ENCODE data around the gene LHCGR. TPM values are rescaled to one million over a fixed set of nuclear protein-coding genes. Genes with fewer than 3 reads are reported as not detected.

LHCGR gene
- total and polyA plus RNA-seq, 2 of the 4 experiments (the other 2 are of a cell fraction): 0.10 to 0.18 TPM

DNA sequence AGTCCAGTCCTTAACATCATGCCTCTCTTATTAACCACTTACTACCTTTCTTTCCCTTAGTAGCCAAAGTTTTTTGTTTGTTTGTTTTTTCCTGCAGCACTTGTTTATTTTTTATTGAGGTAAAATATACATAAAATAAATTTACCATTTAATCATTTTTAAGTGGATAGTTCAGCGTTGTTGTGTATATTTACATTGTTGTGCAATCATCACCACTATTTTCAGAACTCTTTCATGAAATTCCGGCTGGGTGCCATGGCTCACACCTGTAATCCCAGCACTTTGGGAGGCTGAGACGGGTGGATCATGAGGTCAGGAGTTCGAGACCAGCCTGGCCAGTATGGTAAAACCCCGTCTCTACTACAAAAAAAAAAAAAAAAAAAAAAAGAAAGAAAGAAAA lies 38.1 kb upstream of the LHCGR start:
- peaks cover 2% of the 10 kb centered on the region; the same call in 1 of the 2 replicates for H3K27me3 ChIP-seq (ENCODE audit: control insufficient read depth, insufficient read depth, low read length)
- no peaks in the 10 kb centered on the region for H3K4me1 ChIP-seq (ENCODE audit: control insufficient read depth, insufficient read depth, low read length)
- no peak overlapping the region for H3K56ac ChIP-seq (ENCODE audit: extremely low read depth, insufficient read depth, low read length)
- no peak overlapping the region for H2BK20ac ChIP-seq (ENCODE audit: low read depth, low read length)
- WGBS, 2 experiments (ENCODE audit: extremely low coverage in 2 of 2, insufficient read length in 1 of 2): no CpG with 5 or more reads among the region's 5 CpGs
- H2AK9ac ChIP-seq (replicated peaks; ENCODE audit: low read depth, low read length, poor library complexity): no peak overlapping the region
- no peak overlapping the region for H2BK5ac ChIP-seq (ENCODE audit: low read depth, low read length, poor library complexity, severe bottlenecking)
- no peak overlapping the region for H4K91ac ChIP-seq (ENCODE audit: insufficient read depth, low read depth, low read length)
- in situ Hi-C loops (cut with MboI; ENCODE audit: low sequenced_read_pairs) (no loop called here), dilution Hi-C loops (cut with HindIII; ENCODE audit: low sequenced_read_pairs, unreplicated experiment) (no loop called here), intact Hi-C loops (cut with micrococcal nuclease) (no loop called here)
- no TSS peak for BruUV-seq (replicated peaks)
- no peak overlapping the region for H3K23ac ChIP-seq (ENCODE audit: low read depth, low read length)
- no peaks in the 10 kb centered on the region for H3K9me1 ChIP-seq (ENCODE audit: insufficient read depth, low read length)
- H3K4me3 ChIP-seq (ENCODE audit: insufficient read depth, low read depth, low read length): no peak overlapping the region
- no peak overlapping the region for H4K5ac ChIP-seq (ENCODE audit: low read depth, low read length)
- no peak overlapping the region for H2BK120ac ChIP-seq (ENCODE audit: low read depth, low read length)
- H3K4me2 ChIP-seq (ENCODE audit: low read depth, low read length): no peak overlapping the region
- no peak overlapping the region for H3K14ac ChIP-seq (replicated peaks; ENCODE audit: low read depth, low read length)
- no peaks in the 10 kb centered on the region for H3K9me3 ChIP-seq (ENCODE audit: control insufficient read depth, insufficient read depth, low read length)
- ATAC-seq (ENCODE audit: low read depth) (no peak), DNase-seq (no peak)
- no peaks in the 10 kb centered on the region for H3K36me3 ChIP-seq (ENCODE audit: control insufficient read depth, insufficient read depth, low read length)
- no peak overlapping the region for H4K8ac ChIP-seq (ENCODE audit: low read depth in 2 of 2, low read length in 2 of 2)
- no peak overlapping the region for H3K9ac ChIP-seq (ENCODE audit: low read depth, low read length)
- H3K79me1 ChIP-seq (ENCODE audit: low read depth in 1 of 2, low read length in 2 of 2): no peaks in the 10 kb centered on the region
- H2BK15ac ChIP-seq (ENCODE audit: low read depth, low read length): no peak overlapping the region
- POLR2A ChIA-PET (ENCODE audit: unreplicated experiment): no interaction called here
- H2AFZ ChIP-seq (replicated peaks; ENCODE audit: low read length, poor library complexity): no peak overlapping the region
- H2AK5ac ChIP-seq (ENCODE audit: low read depth, low read length): no peak overlapping the region
- no peaks in the 10 kb centered on the region for H4K20me1 ChIP-seq (ENCODE audit: insufficient read depth, low read length)
- TF ChIP-seq RAD21 (IDR thresholded peaks at IDR 0.05; ENCODE audit: low read length) (no peak), CEBPB (IDR thresholded peaks at IDR 0.05; ENCODE audit: low read depth, low read length) (peak; percentile 59)
- H3K27ac ChIP-seq (ENCODE audit: insufficient read depth, low read length): no peak overlapping the region
- no peak overlapping the region for H3K18ac ChIP-seq (ENCODE audit: low read depth, low read length)
- no peak overlapping the region for H3K4ac ChIP-seq (ENCODE audit: low read depth, low read length)
- CTCF ChIA-PET: no interaction called here
